Ovary (tissue), 9 donors: ENCODE data around the gene ALKBH6. TPM values are rescaled to one million over a fixed set of nuclear protein-coding genes. Genes with fewer than 3 reads are reported as not detected.

Experiments
- DNase-seq, 5 donors: peaks; one replicate each; pipeline ENCODE4 v3.0.0-alpha.2; 2019 to 2020
- H3K27ac ChIP-seq, 2 donors: fragments of 200-600 bp; one replicate each; pipeline versions ENCODE4 v1.5.1 to v1.8.0; 2019 to 2022
- H3K27me3 ChIP-seq: fragments of 200-600 bp; one replicate; pipeline ENCODE4 v1.8.0; 2022
- H3K36me3 ChIP-seq: fragments of 200-600 bp; sonication (generic); one replicate; pipeline ENCODE4 v1.5.1; 2019
- H3K4me1 ChIP-seq: one replicate; pipeline ENCODE4 v1.8.1; 2013; ENCODE audit warnings: mild to moderate bottlenecking, moderate library complexity; ENCODE audit not compliant: insufficient read depth
- H3K4me3 ChIP-seq: fragments of 200-600 bp; sonication (generic); one replicate; pipeline ENCODE4 v1.5.1; 2017
- H3K9me3 ChIP-seq, 2 donors: fragments of 200-600 bp in 1 of 2; sonication (generic) in 1 of 2; one replicate each; pipeline versions ENCODE4 v1.5.1 to v1.8.1; 2013 to 2019; ENCODE audit warnings: mild to moderate bottlenecking in 1 of 2, moderate library complexity in 1 of 2
- EP300 ChIP-seq: sonication (generic); formaldehyde crosslinking; IDR thresholded peaks from one replicate; pipeline ENCODE4 v1.6.1; 2017; ENCODE audit warnings: antibody characterized with exemption
- POLR2A ChIP-seq: fragments of 450-650 bp; IDR thresholded peaks from one replicate; pipeline ENCODE4 v1.6.1; 2017; ENCODE audit warnings: antibody characterized with exemption, mild to moderate bottlenecking, moderate library complexity
- WGBS, 3 donors: extraction: QIAGEN DNeasy Blood & Tissue Kit in 1 of 3; methylation state at CpG; one replicate each; pipeline versions ENCODE4 v1.1.5 to v1.1.7; 2013 to 2017; 5-methylcytosine and 5-hydroxymethylcytosine counted together
- intact Hi-C, 4 donors: fragments of 100-400 bp; cut with DNase I; formaldehyde crosslinking; loops; one replicate each; pipeline versions ENCODE4 v1.11.0 to v1.15.1; 2022 to 2023
- polyA plus RNA-seq, 2 donors: library from polyadenylated mRNA; stranded (reverse); fragments of 200-250 nt in 1 of 2; fragments of 350-450 nt in 1 of 2; fragmentation: Illumina TruSeq in 1 of 2; extraction: RNeasy Lipid Tissue Mini Kit (QIAGEN cat#74804) in 1 of 2; gene quantifications; one replicate each; pipeline ENCODE4 v1.2.3, GENCODE V29; 2013 to 2014
- total RNA-seq, 7 donors: library from RNA; depleted of rRNA in 2 of 7; stranded (reverse); fragments of >200 nt in 2 of 7; fragmentation: NEBNext Ultra II Directional in 3 of 7; extraction: Animal tissue kit (Norgen Biotek cat#: 25700) in 3 of 7; gene quantifications; one replicate each; pipeline versions ENCODE4 v1.1.0 to v1.2.4, GENCODE V29; 2016 to 2023
- TF ChIP-seq, protein P1 (sequence below), 3 donors: fragments of 450-650 bp in 2 of 3; fragments of 200-600 bp in 1 of 3; IDR thresholded peaks; one replicate each; pipeline versions ENCODE4 v1.5.1 to v1.8.0; 2016 to 2022; ENCODE audit warnings: antibody characterized with exemption in 3 of 3, mild to moderate bottlenecking in 1 of 3
- donor health status: DM: no; HTN: no; CAD: no; lungs with moderate emphysema.
- donor health status: DM: no; HTN: no; CAD: no.
- donor health status: Bipolar disorder and iron deficiency.
- donor health status: DM: yes; HTN: yes; CAD: no.
- donor health status: DM: no; HTN: no; CAD: no.
- donor health status: DM: yes; HTN: yes; CAD: no.

ALKBH6 gene
- total and polyA plus RNA-seq, 9 donors, result 12.7 to 25.5 (median 18.3) TPM

DNA sequence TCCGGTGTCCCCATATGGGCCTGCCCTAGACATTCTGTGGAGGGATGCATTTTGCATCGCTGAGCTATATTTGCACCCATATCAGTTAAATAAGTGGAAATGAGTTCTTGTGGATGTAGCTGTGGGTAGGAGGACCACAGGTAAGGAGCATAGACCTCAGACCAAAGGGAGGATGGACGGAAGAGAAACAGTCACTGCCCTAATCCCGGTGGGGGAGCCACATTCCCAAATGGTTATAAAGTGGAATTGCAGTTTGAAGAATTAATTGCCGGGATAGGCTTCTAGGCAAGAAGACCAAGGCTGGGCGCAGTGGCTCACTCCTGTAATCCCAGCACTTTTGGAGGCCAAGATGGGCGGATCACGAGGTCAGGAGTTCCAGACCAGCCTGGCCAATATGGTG lies 17.2 kb downstream of the ALKBH6 start:
- no peak overlapping the region for H3K27ac ChIP-seq
- intact Hi-C loops, result loop anchor here in 1 of 4 donors (2.0 kb wide), 1 partner anchor 118 kb away; the partner anchor contains the start of genes POLR2I and TBCB
- no peaks in the 10 kb centered on the region for H3K27me3 ChIP-seq
- H3K36me3 ChIP-seq, result no peaks in the 10 kb centered on the region
- no peaks in the 10 kb centered on the region for H3K9me3 ChIP-seq
- no peak for DNase-seq
- no peak overlapping the region for H3K4me3 ChIP-seq
- WGBS, 3 donors, result 85 to 90% (median 88%) methylated on average over 8 of the region's 8 CpGs
- peaks cover 9% of the 10 kb centered on the region for H3K4me1 ChIP-seq
- TF ChIP-seq, protein P1, sequence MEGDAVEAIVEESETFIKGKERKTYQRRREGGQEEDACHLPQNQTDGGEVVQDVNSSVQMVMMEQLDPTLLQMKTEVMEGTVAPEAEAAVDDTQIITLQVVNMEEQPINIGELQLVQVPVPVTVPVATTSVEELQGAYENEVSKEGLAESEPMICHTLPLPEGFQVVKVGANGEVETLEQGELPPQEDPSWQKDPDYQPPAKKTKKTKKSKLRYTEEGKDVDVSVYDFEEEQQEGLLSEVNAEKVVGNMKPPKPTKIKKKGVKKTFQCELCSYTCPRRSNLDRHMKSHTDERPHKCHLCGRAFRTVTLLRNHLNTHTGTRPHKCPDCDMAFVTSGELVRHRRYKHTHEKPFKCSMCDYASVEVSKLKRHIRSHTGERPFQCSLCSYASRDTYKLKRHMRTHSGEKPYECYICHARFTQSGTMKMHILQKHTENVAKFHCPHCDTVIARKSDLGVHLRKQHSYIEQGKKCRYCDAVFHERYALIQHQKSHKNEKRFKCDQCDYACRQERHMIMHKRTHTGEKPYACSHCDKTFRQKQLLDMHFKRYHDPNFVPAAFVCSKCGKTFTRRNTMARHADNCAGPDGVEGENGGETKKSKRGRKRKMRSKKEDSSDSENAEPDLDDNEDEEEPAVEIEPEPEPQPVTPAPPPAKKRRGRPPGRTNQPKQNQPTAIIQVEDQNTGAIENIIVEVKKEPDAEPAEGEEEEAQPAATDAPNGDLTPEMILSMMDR (IDR thresholded peaks at IDR 0.05), result no peak
- TF ChIP-seq EP300 (no peak), POLR2A (no peak)

DNA sequence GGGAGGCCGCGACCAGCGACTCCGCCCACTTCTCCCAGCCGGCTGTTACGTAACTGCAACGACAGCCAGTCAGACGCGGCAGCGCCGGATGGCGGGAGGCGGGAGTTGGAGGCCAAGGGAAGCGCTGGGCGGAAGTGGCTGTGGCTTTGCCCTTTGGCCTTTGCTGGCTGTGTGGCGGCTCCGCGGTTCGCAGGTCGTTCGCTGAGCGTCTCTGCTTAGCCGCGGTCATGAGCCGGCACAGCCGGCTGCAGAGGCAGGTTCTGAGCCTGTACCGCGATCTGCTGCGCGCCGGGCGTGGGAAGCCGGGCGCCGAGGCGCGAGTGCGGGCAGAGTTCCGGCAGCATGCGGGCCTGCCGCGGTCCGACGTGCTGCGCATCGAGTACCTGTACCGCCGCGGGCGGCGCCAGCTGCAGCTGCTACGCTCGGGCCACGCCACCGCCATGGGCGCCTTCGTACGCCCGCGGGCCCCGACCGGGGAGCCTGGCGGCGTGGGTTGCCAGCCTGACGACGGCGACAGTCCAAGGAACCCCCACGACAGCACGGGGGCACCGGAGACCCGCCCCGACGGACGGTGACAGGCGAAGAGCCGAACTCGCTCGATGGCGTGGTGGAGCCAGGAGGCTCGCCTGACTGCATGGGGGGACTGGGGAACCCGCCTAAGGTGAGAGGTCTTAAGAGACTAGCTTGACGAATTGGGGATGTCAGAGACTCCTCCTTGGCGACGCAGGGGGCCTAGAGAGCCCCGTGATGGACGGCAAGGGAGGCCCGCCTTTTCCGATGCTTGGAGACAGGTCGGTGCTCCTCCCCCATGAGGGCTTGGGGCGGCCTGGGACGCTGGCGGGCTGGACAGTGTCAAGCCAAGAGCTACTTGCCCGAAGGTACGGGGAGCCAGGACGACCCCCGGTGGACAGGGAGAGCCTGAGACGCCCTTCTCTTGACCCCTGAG lies 18.7 kb downstream of the ALKBH6 start, which contains the start of gene SDHAF1:
TSS of gene SDHAF1 (plus strand) at position 141 of the 946 bp plus-strand sequence. CDS start at position 228, 87 bp downstream.
- H3K27ac ChIP-seq, result peak within 1 kb of the TSS in 1 of 2 donors; percentile 39
- peaks cover 9% of the 10 kb centered on the region for H3K4me1 ChIP-seq
- TF ChIP-seq, protein P1 (IDR thresholded peaks at IDR 0.05), result peak in 1 of 3 donors; percentile 11
- TF ChIP-seq EP300 (no peak), POLR2A (peak; percentile 77)
- H3K36me3 ChIP-seq, result no peaks in the 10 kb centered on the region
- peak within 1 kb of the TSS; percentile 97 for H3K4me3 ChIP-seq
- intact Hi-C loops, result no loop called here
- H3K27me3 ChIP-seq, result no peaks in the 10 kb centered on the region
- peak; percentile 95 to 98 (median 97) for DNase-seq
- 0 to 1% (median 1%) methylated on average over 55 to 97 of the region's 97 CpGs for WGBS, 3 donors
- H3K9me3 ChIP-seq, result no peaks in the 10 kb centered on the region

DNA sequence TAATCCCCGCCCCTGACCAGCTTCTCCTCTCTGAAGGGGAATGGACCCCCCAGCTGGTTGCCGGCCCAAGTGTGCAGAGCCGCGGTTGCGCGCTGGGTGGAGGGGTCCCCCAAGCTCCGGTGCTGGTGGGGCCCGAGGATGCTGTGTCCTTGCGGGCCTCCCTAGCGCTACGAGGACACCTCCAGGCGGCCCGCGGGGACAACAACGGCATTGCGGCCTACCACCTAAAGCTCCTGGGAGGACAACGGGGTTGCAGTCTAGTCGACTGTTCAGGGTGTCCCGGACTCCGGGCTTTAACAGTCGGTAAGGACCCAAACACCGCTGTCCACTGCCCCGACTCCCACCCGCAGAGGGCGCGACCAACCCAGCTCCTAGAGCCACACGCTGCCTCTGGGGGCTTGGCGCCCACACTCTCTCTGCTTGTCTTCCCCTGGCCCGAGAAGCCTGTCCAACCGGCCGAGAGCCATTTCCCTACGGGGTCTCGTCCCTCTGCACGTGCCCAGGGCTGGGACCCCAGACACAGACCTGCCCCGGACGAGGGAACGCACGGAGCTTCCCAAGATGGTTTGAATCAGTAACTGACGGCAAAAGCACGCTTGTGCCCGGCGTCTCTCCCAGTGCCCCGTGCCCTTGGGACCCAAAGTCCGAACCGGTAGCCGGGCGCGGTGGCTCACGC lies 20.0 kb downstream of the ALKBH6 start:
- Histone ChIP-seq H3K27ac (no peak overlapping the region), H3K9me3 (no peaks in the 10 kb centered on the region), H3K4me1 (peaks cover 9% of the 10 kb centered on the region), H3K4me3 (peak overlapping the region; percentile 97), H3K27me3 (no peaks in the 10 kb centered on the region), H3K36me3 (no peaks in the 10 kb centered on the region)
- TF ChIP-seq POLR2A (no peak), EP300 (no peak)
- TF ChIP-seq, protein P1 (IDR thresholded peaks at IDR 0.05), result no peak
- DNase-seq, result peak in 4 of 5 donors; percentile 35 to 59 (median 55)
- WGBS, 3 donors, result 24 to 36% (median 33%) methylated on average over 47 to 49 of the region's 49 CpGs
- intact Hi-C loops, result no loop called here

DNA sequence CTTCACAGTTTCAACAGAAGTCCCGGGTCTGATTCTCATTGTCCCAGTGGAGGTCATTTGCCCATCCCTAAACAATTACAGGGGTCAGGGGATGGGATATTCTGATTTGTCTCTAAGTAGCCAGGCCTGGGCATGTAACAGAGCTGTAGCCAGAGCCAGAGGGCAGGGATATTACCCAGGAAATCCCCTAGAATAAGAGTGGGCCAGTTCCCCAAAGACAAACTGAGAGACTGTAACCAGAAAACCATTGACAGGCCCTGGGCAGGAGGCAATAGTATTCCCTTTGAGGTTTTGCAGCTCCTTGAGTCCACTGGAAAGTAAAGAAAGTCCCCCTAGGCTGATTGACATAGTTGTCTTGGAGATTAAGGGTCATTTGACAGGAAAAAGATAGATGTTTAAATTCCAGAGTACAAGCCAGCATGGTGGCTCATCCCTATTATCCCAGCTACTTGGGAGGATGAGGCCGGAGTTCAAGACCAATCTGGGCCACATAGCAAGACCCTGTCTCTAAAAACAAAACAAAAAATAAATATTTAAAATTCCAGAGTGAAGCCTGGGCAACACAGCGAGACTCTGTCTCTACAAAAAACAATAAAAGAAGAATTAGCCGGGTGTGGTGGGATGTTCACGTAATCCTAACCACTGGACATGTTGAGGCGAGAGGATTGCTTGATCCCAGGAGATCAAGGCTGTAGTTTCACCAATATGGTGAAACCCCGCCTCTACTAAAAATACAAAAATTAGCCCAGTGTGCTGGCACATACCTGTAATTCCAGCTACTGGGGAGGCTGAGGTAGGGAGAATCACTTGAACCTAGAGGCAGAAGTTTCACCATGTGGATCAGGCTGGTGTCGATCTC lies 20.9 kb downstream of the ALKBH6 start:
- H3K27ac ChIP-seq, result no peak overlapping the region
- no peak for TF ChIP-seq EP300
- no peak for TF ChIP-seq POLR2A
- TF ChIP-seq, protein P1 (IDR thresholded peaks at IDR 0.05), result no peak
- peaks cover 9% of the 10 kb centered on the region for H3K4me1 ChIP-seq
- intact Hi-C loops, result no loop called here
- no peaks in the 10 kb centered on the region for H3K27me3 ChIP-seq
- 83 to 92% (median 90%) methylated on average over 8 of the region's 8 CpGs for WGBS, 3 donors
- no peak for DNase-seq
- H3K36me3 ChIP-seq, result no peaks in the 10 kb centered on the region
- no peak overlapping the region for H3K4me3 ChIP-seq
- H3K9me3 ChIP-seq, result no peaks in the 10 kb centered on the region
